GM12878 (cell line): ENCODE results near the gene ZGLP1. TPM values are rescaled to one million over a fixed set of nuclear protein-coding genes. Genes with fewer than 3 reads are reported as not detected.
A peak's percentile ranks its signal among the peaks of the same experiment; 100 is the strongest.

ENCODE experiments used
- ASH2L ChIP-seq: fragments of 300-600, 200-600 bp; sonication (generic); IDR thresholded peaks from 2 replicates; pipeline ENCODE4 v1.6.1; 2017; ENCODE audit warnings: low read depth, mild to moderate bottlenecking, borderline replicate concordance
- ATF2 ChIP-seq: IDR thresholded peaks from 2 replicates; pipeline ENCODE4 v1.6.1; 2012; ENCODE audit warnings: low read length, inconsistent platforms
- ATF7 ChIP-seq: fragments of 450-650 bp; IDR thresholded peaks from 2 replicates; pipeline ENCODE4 v1.6.1; 2016; ENCODE audit warnings: low read depth, mild to moderate bottlenecking
- BCL11A ChIP-seq: IDR thresholded peaks from 2 replicates; pipeline ENCODE4 v1.6.1; 2011; ENCODE audit warnings: low read depth, low read length
- EP300 ChIP-seq, 2 experiments: fragments of 150-350 bp in 1 of 2; IDR thresholded peaks; 2 replicates each; pipeline ENCODE4 v1.6.1; 2011 to 2012; ENCODE audit warnings: low read depth in 2 of 2, low read length in 2 of 2, borderline replicate concordance in 1 of 2, improper control_type of control experiment in 1 of 2, inconsistent platforms in 1 of 2; ENCODE audit not compliant: control insufficient read depth in 1 of 2
- FOXK2 ChIP-seq: fragments of 450-650 bp; IDR thresholded peaks from 2 replicates; pipeline ENCODE4 v1.6.1; 2017; ENCODE audit warnings: mild to moderate bottlenecking, moderate library complexity
- LARP7 ChIP-seq: fragments of 450-650 bp; IDR thresholded peaks from 2 replicates; pipeline ENCODE4 v1.6.1; 2017; ENCODE audit warnings: mild to moderate bottlenecking
- MTA3 ChIP-seq: IDR thresholded peaks from 2 replicates; pipeline ENCODE4 v1.6.1; 2012; ENCODE audit warnings: low read length, inconsistent platforms, borderline replicate concordance
- NBN ChIP-seq: fragments of 450-650 bp; IDR thresholded peaks from 2 replicates; pipeline ENCODE4 v1.6.1; 2016
- NFIC ChIP-seq: IDR thresholded peaks from 2 replicates; pipeline ENCODE4 v1.6.1; 2012; ENCODE audit warnings: low read depth, mild to moderate bottlenecking, inconsistent platforms, low read length, moderate library complexity
- PAX8 ChIP-seq: fragments of 450-650 bp; IDR thresholded peaks from 2 replicates; pipeline ENCODE4 v1.6.1; 2017; ENCODE audit warnings: mild to moderate bottlenecking, moderate library complexity
- PML ChIP-seq: IDR thresholded peaks from 2 replicates; pipeline ENCODE4 v1.6.1; 2012; ENCODE audit warnings: low read length, inconsistent platforms
- RB1 ChIP-seq: fragments of 450-650 bp; formaldehyde crosslinking; IDR thresholded peaks from 2 replicates; pipeline ENCODE4 v1.6.1; 2017; ENCODE audit warnings: mild to moderate bottlenecking, borderline replicate concordance
- SMAD5 ChIP-seq: IDR thresholded peaks from 2 replicates; pipeline ENCODE4 v1.6.1; 2016; ENCODE audit warnings: antibody characterized with exemption, low read depth
- TARDBP ChIP-seq: IDR thresholded peaks from 2 replicates; pipeline ENCODE4 v1.6.1; 2016; ENCODE audit warnings: borderline replicate concordance
- YBX1 ChIP-seq: fragments of 450-650 bp; IDR thresholded peaks from 2 replicates; pipeline ENCODE4 v1.6.1; 2016; ENCODE audit warnings: antibody characterized with exemption
- ZNF384 ChIP-seq: IDR thresholded peaks from 2 replicates; pipeline ENCODE4 v1.6.1; 2012; ENCODE audit warnings: low read depth, mild to moderate bottlenecking, low read length, improper control_type of control experiment, borderline replicate concordance
- ZNF592 ChIP-seq: fragments of 450-650 bp; IDR thresholded peaks from 2 replicates; pipeline ENCODE4 v1.6.1; 2017; ENCODE audit warnings: mild to moderate bottlenecking, moderate library complexity
- polyA plus RNA-seq, 11 experiments: library from polyadenylated mRNA; depleted of rRNA in 4 of 11; unstranded in 6 of 11; stranded (reverse) in 5 of 11; fragments of >200 nt; fragmentation: Nextera tagmentation in 4 of 11; fragmentation: Illumina TruSeq in 1 of 11; extraction: Ambion mirVana in 4 of 11; extraction: Trizol in 1 of 11; gene quantifications; 1 replicate in 1 of 11; 2 replicates in 10 of 11; pipeline versions ENCODE4 v1.2.1 to v1.2.3, GENCODE V29; 2011 to 2016; ENCODE audit warnings: inconsistent platforms in 2 of 11, missing spikeins in 2 of 11, low read depth in 1 of 11
- total RNA-seq, 4 experiments: library from RNA; depleted of rRNA in 3 of 4; stranded (reverse); fragments of >200 nt in 3 of 4; fragmentation: Illumina TruSeq in 1 of 4; extraction: Trizol in 1 of 4; gene quantifications; 2 replicates each; pipeline versions ENCODE4 v1.2.1 to v1.2.3, GENCODE V29; 2013 to 2021
- TF ChIP-seq, protein P1 (sequence below): fragments of 450-650 bp; IDR thresholded peaks from 2 replicates; pipeline ENCODE4 v1.6.1; 2018; ENCODE audit warnings: mild to moderate bottlenecking, low read depth, moderate library complexity; ENCODE audit not compliant: partially characterized antibody

The ZGLP1 gene
- total and polyA plus RNA-seq, 10 of the 15 experiments (the other 5 are each of a cell fraction or from before 2014, with no cell fraction given), result 0.29 to 5.6 (median 1.3) TPM

DNA sequence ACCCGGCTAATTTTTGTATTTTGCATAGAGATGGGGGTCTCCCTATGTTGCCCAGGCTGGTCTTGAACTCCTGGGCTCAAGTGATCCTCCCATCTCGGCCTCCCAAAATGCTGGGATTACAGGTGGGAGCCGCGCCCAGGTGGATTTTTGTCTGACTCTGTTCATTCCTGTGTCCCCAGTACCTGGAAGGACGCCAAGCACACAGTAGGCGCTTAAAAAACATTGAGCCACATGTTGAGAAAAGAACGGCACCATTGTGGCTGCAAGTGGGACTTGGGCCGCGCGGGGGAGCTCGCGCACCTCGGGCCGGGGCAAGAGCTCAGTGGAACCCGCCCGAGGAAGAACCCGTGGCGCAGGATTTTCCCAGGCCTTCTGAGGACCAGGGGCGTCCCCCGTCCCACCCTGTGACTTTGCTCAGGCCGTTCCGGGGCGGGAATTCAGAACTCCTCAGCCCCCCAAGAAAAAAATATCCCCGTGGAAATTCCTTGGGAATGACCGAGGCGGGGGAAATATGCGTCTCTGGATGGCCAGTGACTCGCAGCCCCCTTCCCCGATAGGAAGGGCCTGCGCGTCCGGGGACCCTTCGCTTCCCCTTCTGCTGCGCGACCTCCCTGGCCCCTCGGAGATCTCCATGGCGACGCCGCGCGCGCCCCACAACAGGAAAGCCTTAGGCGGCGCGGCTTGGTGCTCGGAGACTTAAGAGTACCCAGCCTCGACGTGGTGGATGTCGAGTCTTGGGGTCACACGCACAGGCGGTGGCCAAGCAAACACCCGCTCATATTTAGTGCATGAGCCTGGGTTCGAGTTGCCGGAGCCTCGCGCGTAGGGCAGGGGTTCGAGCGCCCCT, 40.1 kb downstream of the ZGLP1 start (continued):
- TF ChIP-seq ATF2 (no peak), NBN (peak; percentile 60; the same call in 1 of the 2 replicates), RB1 (peak; percentile 67; the same call in 1 of the 2 replicates), YBX1 (no peak), BCL11A (no peak), MTA3 (no peak), SMAD5 (no peak), EP300 (IDR thresholded peaks at IDR 0.05; ENCODE audit: borderline replicate concordance in 1 of 2, control insufficient read depth in 1 of 2, low read depth in 2 of 2, low read length in 2 of 2) (no peak), NFIC (no peak), LARP7 (no peak), ZNF592 (0 out of 2 replicates have a peak, but pooled peaks have one; percentile 16), FOXK2 (no peak), TARDBP (peak; percentile 24; the same call in 1 of the 2 replicates), ATF7 (no peak), PAX8 (no peak), ZNF384 (no peak), PML (no peak), ASH2L (no peak)
- TF ChIP-seq, protein P1, sequence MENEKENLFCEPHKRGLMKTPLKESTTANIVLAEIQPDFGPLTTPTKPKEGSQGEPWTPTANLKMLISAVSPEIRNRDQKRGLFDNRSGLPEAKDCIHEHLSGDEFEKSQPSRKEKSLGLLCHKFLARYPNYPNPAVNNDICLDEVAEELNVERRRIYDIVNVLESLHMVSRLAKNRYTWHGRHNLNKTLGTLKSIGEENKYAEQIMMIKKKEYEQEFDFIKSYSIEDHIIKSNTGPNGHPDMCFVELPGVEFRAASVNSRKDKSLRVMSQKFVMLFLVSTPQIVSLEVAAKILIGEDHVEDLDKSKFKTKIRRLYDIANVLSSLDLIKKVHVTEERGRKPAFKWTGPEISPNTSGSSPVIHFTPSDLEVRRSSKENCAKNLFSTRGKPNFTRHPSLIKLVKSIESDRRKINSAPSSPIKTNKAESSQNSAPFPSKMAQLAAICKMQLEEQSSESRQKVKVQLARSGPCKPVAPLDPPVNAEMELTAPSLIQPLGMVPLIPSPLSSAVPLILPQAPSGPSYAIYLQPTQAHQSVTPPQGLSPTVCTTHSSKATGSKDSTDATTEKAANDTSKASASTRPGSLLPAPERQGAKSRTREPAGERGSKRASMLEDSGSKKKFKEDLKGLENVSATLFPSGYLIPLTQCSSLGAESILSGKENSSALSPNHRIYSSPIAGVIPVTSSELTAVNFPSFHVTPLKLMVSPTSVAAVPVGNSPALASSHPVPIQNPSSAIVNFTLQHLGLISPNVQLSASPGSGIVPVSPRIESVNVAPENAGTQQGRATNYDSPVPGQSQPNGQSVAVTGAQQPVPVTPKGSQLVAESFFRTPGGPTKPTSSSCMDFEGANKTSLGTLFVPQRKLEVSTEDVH, result no peak
